ENCODE results near the gene GLUD1.
A peak's percentile ranks its signal among the peaks of the same experiment; 100 is the strongest.
"Not testable (repeated sequence)": the region's sequence is repeated elsewhere in the genome, so short reads cannot be mapped to it uniquely, and the experiment has no call there.

Gene GLUD1

GRCh38 chr10:87045434-87045938 lies 49.2 kb downstream of the GLUD1 start:
- DNase-seq (ENCODE audit: low read depth in 2 of 3, low spot score in 1 of 3): no peak

DNA sequence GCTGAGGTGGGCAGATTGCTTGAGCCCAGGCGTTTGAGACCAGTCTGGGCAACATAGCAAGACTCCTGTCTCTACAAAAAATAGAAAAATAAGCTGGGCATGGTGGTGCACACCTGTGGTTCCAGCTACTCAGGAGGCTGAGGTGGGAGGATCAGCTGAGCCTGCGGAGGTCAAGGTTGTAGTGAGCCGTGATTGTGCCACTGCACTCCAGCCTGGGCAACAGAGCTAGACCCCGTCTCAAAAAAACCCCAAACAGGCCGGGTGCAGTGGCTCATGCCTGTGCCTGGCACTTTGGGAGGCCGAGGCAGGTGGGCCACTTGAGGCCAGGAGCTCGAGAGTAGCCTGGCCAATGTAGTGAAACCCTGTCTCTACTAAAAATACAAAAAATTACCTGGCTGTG lies 51.1 kb downstream of the GLUD1 start:
- not testable (repeated sequence) for DNase-seq (ENCODE audit: low read depth in 2 of 3, low spot score in 1 of 3)

- no peak for DNase-seq (ENCODE audit: low read depth in 2 of 3, low spot score in 1 of 3)
These were observed 55.9 kb downstream of the GLUD1 start for GRCh38 chr10:87038786-87039185.

DNA sequence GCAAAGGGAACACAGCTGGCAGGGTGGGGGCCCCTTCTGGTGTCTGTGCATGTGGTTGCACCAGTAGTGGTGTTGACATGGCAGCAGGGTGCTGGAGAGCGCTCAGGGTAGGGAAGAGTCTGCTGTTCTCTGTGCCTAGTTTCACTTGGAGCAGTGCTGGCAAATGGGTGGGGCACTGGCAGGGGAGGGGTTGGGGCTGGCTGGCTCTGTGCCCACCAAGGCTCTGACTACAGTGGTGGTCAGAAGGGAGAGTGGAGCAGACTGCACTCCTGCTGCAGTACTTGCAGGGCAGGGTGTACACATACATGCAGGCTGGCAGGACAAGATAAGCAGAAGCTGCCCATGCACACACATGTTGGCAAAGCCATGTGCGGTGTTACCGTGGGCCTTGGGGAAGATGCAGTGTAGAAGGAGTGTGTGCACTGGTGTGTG lies 56.3 kb downstream of the GLUD1 start:
- DNase-seq (ENCODE audit: low read depth in 2 of 3, low spot score in 1 of 3): no peak

GRCh38 chr10:87036623-87037022 lies 58.0 kb downstream of the GLUD1 start:
- DNase-seq (ENCODE audit: low read depth in 2 of 3, low spot score in 1 of 3): no peak

DNA sequence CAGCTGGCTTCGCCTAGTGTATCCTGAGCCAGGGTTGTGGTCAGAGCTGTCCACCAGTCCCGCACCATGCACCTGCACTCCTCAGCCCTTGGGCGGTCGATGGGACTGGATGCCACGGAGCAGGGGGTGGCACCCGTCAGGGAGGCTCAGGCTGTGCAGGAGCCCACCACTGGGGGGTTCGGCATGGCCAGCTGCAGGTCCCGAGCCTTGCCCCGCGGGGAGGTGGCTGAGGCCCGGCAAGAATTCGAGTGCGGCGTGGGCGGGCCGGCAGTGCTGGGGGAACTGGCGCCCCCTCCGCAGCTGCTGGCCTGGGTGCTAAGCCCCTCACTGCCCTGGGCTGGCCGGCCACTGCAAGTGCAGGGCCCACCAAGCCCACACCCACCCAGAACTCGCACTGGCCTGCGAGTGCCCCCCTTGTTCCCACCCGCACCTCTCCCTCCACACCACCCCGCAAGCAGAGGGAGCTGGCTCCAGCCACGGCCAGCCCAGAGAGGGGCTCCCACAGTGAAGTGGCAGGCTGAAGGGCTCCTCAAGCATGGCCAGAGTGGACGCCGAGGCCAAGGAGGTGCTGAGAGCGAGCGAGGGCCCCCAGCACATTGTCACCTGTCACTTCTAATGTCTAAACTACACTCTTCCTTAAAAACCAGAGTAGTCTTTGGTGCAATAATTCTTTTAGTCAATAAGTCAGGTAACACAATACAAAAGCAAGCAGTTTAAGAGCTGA lies 63.6 kb downstream of the GLUD1 start:
- no peak for DNase-seq (ENCODE audit: low read depth in 2 of 3, low spot score in 1 of 3)

GRCh38 chr10:87030419-87030818 lies 64.2 kb downstream of the GLUD1 start:
- DNase-seq (ENCODE audit: low read depth in 2 of 3, low spot score in 1 of 3): not testable (repeated sequence)

GRCh38 chr10:87026747-87027508 lies 67.7 kb downstream of the GLUD1 start:
- DNase-seq (ENCODE audit: low read depth in 2 of 3, low spot score in 1 of 3): not testable (repeated sequence)

DNA sequence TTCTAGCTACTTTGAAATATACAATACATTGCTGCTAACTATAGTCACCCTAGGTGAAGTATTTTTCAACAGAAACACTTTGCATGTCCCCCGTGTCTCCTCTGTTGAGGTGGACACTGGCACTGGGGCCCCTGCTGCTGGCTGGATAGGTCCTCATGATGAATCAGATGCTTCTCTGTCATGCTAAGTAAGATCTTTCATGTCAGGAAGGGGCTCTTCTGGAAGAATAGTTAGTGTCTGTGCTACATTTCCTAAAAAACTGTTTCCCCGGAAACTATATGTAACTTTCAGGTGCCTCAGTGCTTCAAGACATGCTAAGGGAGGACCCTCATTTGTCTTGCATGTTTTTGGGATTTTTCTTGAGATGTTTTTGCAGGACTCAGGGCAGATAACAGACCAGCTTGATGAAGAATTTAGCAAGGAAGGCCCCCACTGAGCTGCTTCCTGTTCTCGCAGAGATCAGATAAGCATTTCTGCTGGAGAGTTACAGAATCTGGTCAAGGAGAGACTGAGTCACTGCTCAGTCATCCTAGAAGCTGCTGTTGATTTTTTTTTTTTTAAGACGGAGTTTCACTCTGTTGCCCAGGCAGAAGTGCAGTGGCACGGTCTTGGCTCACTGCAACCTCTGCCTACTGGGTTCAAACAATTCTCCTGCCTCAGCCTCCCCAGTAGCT lies 69.2 kb downstream of the GLUD1 start:
- peak in 1 of 3 donors; percentile 22 for DNase-seq (ENCODE audit: low read depth in 2 of 3, low spot score in 1 of 3)

DNA sequence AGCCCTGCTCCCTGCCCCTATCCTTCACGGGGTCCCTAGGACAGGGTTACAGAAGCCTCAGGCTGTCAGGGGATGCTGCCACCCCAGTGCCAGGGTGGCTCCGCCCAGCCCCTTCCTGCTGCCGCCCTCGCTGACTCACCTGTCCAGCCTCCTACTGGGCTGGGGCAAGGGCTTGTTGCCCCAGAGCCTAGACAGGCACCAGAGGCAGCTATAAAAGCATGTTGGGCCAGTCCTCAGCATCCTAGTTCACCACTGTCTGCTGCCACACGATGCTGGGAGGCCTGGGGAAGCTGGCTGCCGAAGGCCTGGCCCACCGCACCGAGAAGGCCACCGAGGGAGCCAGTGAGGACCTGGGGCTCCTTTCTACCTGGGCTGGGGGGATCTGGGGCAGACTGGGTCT lies 74.6 kb downstream of the GLUD1 start, which contains the start of gene FAM25A:
TSS of gene FAM25A (plus strand) at position 239 of the 400 bp plus-strand sequence. CDS start at position 270, 31 bp downstream.
- DNase-seq (ENCODE audit: low read depth in 2 of 3, low spot score in 1 of 3): not testable (repeated sequence)

GRCh38 chr10:87019504-87019903 lies 75.1 kb downstream of the GLUD1 start:
- DNase-seq (ENCODE audit: low read depth in 2 of 3, low spot score in 1 of 3): not testable (repeated sequence)

DNA sequence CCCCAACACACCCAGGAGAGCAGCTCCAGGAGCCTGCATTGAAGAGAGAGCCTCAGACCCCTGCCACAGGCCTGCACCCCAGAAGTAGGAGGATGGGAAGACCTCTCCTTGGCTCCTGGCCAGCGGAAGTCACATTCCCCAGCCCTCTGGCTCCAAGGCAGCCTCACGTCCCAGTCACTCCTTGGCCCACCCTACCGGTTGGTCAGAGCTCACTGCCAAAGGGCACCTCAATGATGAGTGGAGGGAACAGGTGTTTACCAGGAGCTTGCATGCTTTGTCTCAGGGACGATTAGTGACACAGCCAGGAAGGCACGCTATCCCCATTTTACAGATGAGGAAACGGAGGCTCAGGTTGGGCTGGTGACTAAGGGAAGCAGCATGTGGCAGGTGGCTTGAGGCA lies 75.6 kb downstream of the GLUD1 start:
- DNase-seq (ENCODE audit: low read depth in 2 of 3, low spot score in 1 of 3): not testable (repeated sequence)

DNA sequence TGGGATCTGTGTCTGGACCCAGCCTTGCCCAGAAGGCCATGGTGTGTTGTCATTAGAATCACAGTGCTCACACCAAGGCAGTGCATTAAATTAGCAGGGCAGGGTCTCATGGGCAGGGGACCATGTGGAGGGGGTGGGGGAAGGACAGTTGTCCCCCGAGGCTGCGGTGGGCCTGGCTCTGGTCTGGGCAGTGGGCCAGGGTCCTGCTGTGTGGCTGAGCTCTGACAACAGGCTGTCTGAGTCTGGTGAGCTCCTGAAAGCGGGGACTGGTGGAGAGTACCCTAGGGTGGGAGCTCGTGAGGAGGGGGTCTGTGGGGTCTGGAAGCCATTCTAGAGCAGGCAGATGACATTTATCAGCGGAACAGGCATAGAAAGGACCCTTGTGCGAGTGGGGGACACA lies 76.5 kb downstream of the GLUD1 start:
- DNase-seq (ENCODE audit: low read depth in 2 of 3, low spot score in 1 of 3): not testable (repeated sequence)

DNA sequence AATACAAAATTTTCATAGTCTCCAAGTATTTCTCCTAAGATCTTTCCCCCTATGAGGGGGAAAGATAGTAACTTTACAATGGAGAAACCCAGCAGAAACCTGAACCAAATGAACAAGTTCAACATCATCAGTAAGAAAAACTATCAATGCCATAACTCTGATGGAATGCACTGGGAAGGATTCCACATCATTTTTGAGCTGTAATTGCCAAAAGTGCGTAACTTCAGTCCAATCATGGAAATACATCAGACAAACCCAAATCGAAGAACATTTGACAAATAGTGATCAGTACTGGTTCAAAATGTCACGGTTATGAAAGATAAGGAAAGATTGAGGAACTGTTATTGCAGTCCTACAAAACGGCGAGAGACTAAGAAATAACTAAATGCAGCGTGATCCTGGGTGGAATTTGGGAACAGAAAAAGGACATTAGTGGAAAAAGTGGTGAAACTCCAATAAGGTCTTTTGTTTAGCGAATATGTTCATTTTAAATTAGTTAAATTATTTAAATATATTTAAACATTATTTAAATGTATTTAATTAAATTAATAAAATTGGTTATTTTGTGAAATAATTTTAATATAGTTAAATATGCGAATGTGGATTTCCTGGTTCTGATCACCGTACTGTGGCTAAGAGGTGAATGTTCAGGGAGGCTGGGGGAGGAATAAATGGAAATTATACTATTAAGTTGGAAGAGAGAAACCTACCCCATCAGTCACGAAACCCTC lies 79.5 kb downstream of the GLUD1 start:
- DNase-seq (ENCODE audit: low read depth in 2 of 3, low spot score in 1 of 3): not testable (repeated sequence)

DNA sequence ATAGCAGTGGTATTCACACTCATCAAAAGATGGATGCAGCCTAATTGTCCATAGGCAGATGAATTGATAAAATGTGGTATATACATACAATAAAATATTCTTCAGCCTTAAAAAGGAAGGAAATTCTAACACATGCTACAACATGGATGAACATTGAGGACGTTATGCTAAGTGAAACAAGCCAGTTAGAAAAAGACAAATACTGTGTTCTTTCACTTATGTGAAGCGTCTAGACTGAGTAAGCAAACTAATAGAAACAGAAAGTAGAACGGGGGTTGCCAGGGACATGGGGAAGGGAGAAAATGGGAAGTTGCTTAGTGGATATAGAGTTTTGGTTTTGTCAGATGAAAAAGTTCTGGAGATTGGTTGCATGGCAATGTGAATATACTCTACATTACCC lies 81.1 kb downstream of the GLUD1 start:
- DNase-seq (ENCODE audit: low read depth in 2 of 3, low spot score in 1 of 3): not testable (repeated sequence)

DNA sequence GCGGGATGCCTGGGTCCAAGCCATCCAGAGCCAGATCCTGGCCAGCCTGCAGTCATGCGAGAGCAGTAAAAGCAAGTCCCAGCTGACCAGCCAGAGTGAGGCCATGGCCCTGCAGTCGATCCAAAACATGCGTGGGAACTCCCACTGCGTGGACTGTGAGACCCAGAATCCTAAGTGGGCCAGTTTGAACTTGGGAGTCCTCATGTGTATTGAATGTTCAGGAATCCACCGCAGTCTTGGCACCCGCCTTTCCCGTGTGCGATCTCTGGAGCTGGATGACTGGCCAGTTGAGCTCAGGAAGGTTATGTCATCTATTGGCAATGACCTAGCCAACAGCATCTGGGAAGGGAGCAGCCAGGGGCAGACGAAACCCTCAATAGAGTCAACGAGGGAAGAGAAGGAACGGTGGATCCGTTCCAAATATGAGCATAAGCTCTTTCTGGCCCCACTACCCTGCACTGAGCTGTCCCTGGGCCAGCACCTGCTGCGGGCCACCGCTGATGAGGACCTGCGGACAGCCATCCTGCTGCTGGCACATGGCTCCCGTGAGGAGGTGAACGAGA lies 85.4 kb downstream of the GLUD1 start:
- DNase-seq (ENCODE audit: low read depth in 2 of 3, low spot score in 1 of 3): not testable (repeated sequence)

DNA sequence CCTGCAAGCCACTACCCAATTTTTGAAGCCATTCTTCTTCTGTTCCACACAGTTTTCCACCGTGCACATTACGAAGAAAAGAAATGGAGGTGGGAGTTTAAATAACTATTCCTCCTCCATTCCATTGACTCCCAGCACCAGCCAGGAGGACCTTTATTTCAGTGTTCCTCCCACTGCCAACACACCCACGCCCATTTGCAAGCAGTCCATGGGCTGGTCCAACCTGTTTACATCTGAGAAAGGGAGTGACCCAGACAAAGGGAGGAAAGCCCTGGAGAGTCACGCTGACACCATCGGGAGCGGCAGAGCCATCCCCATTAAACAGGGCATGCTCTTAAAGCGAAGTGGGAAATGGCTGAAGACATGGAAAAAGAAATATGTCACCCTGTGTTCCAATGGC lies 86.3 kb downstream of the GLUD1 start:
- not testable (repeated sequence) for DNase-seq (ENCODE audit: low read depth in 2 of 3, low spot score in 1 of 3)

GRCh38 chr10:87007674-87008073 lies 87.0 kb downstream of the GLUD1 start:
- DNase-seq (ENCODE audit: low read depth in 2 of 3, low spot score in 1 of 3): not testable (repeated sequence)

DNA sequence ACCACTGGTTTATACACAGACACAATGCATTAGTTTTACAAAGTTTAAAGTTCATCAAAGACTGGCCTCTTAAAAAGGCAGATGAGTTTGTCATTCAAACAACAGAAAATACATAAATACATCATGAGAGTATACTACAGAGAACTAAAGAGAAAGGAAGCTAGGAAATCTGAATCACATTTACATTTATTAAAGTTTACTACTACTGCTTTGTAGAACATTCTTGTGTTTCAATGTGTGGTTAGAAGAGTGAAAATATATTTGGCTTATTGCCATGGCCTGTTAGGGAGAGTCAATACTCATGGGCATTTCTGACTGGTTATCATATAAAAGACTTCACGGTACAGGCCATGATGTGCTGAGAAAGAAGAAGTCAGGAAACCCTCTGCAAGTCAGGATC lies 87.5 kb downstream of the GLUD1 start:
- DNase-seq (ENCODE audit: low read depth in 2 of 3, low spot score in 1 of 3): not testable (repeated sequence)

GRCh38 chr10:87000491-87000890 lies 94.2 kb downstream of the GLUD1 start:
- no peak for DNase-seq (ENCODE audit: low read depth in 2 of 3, low spot score in 1 of 3)
